H1 (cell line): Measurements from ENCODE around the gene IRS1.

Experiments used
- CBX8 ChIP-seq: fragments of 300-800, 300-1000 bp; sonication (generic); IDR thresholded peaks from 2 replicates; pipeline ENCODE4 v1.7.1; 2016; ENCODE audit warnings: low read depth, low read length, borderline replicate concordance
- CHD2 ChIP-seq: IDR thresholded peaks from 2 replicates; pipeline ENCODE4 v1.6.1; 2012; ENCODE audit warnings: low read length, improper control_type of control experiment
- CHD7 ChIP-seq: fragments of 300-600 bp; sonication (generic); IDR thresholded peaks from 2 replicates; pipeline ENCODE4 v1.7.1; 2012; ENCODE audit warnings: low read length, moderate library complexity, mild to moderate bottlenecking, inconsistent platforms; ENCODE audit not compliant: insufficient replicate concordance
- CTCF ChIP-seq, 3 experiments: IDR thresholded peaks; 1 replicate in 2 of 3; 2 replicates in 1 of 3; pipeline versions ENCODE4 v1.5.1 to v1.6.1; 2011; ENCODE audit warnings: low read length in 3 of 3, mild to moderate bottlenecking in 3 of 3, inconsistent platforms in 2 of 3, low read depth in 1 of 3, moderate library complexity in 1 of 3; ENCODE audit not compliant: insufficient read depth in 1 of 3; ENCODE audit errors: control extremely low read depth in 1 of 3
- EGR1 ChIP-seq: IDR thresholded peaks from 2 replicates; pipeline ENCODE4 v1.6.1; 2011; ENCODE audit warnings: low read depth, low read length, borderline replicate concordance
- MAFK ChIP-seq: IDR thresholded peaks from 2 replicates; pipeline ENCODE4 v1.6.1; 2012; ENCODE audit warnings: low read depth, mild to moderate bottlenecking, improper control_type of control experiment, low read length
- POLR2A ChIP-seq, 2 experiments: IDR thresholded peaks; 1 replicate in 1 of 2; 2 replicates in 1 of 2; pipeline ENCODE4 v1.6.1; 2011; ENCODE audit warnings: low read depth in 2 of 2, low read length in 2 of 2, mild to moderate bottlenecking in 2 of 2; ENCODE audit errors: control extremely low read depth in 1 of 2
- SRF ChIP-seq: IDR thresholded peaks from 2 replicates; pipeline ENCODE4 v1.6.1; 2011; ENCODE audit warnings: mild to moderate bottlenecking, low read depth, low read length, moderate library complexity
- ZNF274 ChIP-seq: IDR thresholded peaks from 2 replicates; pipeline ENCODE4 v1.7.0; 2012; ENCODE audit warnings: low read length, borderline replicate concordance; ENCODE audit errors: extremely low read depth

GRCh38 chr2:226788064-226788463 lies 11.6 kb downstream of the IRS1 start:
- TF ChIP-seq EGR1 (no peak), CTCF (IDR thresholded peaks at IDR 0.05; ENCODE audit: control extremely low read depth in 1 of 3, insufficient read depth in 1 of 3, low read depth in 1 of 3, low read length in 3 of 3) (no peak), ZNF274 (no peak), MAFK (no peak), POLR2A (IDR thresholded peaks at IDR 0.05; ENCODE audit: control extremely low read depth in 1 of 2, low read depth in 2 of 2, low read length in 2 of 2) (no peak), CBX8 (no peak), CHD2 (no peak), CHD7 (no peak), SRF (no peak)
